A549 (cell line): ENCODE results near the gene RFX1.

ENCODE experiments used
- CEBPB ChIP-seq, 2 experiments: fragments of >200 bp in 1 of 2; sonication (Bioruptor Twin) in 1 of 2; formaldehyde crosslinking in 1 of 2; IDR thresholded peaks; 2 replicates each; pipeline ENCODE4 v1.6.1; 2012 to 2016
- CHD2 ChIP-seq: fragments of 150-350 bp; IDR thresholded peaks from 2 replicates; pipeline ENCODE4 v1.6.1; 2014; ENCODE audit warnings: low read length; ENCODE audit not compliant: partially characterized antibody
- E2F6 ChIP-seq: IDR thresholded peaks from 2 replicates; pipeline ENCODE4 v1.6.1; 2012; ENCODE audit warnings: low read depth, borderline replicate concordance
- NR3C1 ChIP-seq: fragments of >200 bp; sonication (Bioruptor Twin); formaldehyde crosslinking; IDR thresholded peaks from 3 replicates; pipeline ENCODE4 v1.6.1; 2017
- PBX3 ChIP-seq: IDR thresholded peaks from 2 replicates; pipeline ENCODE4 v1.6.1; 2012
- POLR2AphosphoS2 ChIP-seq: conservative IDR thresholded peaks from 2 replicates; pipeline ENCODE4 v1.6.1; 2012; ENCODE audit warnings: low read length, improper control_type of control experiment, inconsistent platforms
- RCOR1 ChIP-seq: fragments of 150-350 bp; IDR thresholded peaks from 2 replicates; pipeline ENCODE4 v1.6.1; 2014; ENCODE audit warnings: antibody characterized with exemption, low read length, low read depth
- SMC3 ChIP-seq: fragments of >200 bp; sonication (Bioruptor Twin); formaldehyde crosslinking; IDR thresholded peaks from 3 replicates; pipeline ENCODE4 v1.6.1; 2018; ENCODE audit warnings: inconsistent platforms
- USF2 ChIP-seq: fragments of 450-650 bp; IDR thresholded peaks from 2 replicates; pipeline ENCODE4 v1.6.1; 2014; ENCODE audit warnings: antibody characterized with exemption
- TF ChIP-seq, protein P1 (sequence below): fragments of >200 bp; sonication (Bioruptor Twin); formaldehyde crosslinking; IDR thresholded peaks from 3 replicates; pipeline ENCODE4 v1.5.1; 2016
- TF ChIP-seq, protein P2 (sequence below): IDR thresholded peaks from 2 replicates; pipeline ENCODE4 v1.6.1; 2012

GRCh38 chr19:13974073-13974472, 32.0 kb downstream of the RFX1 start:
- TF ChIP-seq CEBPB (IDR thresholded peaks at IDR 0.05) (no peak), RCOR1 (no peak), CHD2 (no peak), E2F6 (no peak), SMC3 (no peak), POLR2AphosphoS2 (no peak), PBX3 (no peak), NR3C1 (no peak), USF2 (no peak)
- TF ChIP-seq, protein P1, sequence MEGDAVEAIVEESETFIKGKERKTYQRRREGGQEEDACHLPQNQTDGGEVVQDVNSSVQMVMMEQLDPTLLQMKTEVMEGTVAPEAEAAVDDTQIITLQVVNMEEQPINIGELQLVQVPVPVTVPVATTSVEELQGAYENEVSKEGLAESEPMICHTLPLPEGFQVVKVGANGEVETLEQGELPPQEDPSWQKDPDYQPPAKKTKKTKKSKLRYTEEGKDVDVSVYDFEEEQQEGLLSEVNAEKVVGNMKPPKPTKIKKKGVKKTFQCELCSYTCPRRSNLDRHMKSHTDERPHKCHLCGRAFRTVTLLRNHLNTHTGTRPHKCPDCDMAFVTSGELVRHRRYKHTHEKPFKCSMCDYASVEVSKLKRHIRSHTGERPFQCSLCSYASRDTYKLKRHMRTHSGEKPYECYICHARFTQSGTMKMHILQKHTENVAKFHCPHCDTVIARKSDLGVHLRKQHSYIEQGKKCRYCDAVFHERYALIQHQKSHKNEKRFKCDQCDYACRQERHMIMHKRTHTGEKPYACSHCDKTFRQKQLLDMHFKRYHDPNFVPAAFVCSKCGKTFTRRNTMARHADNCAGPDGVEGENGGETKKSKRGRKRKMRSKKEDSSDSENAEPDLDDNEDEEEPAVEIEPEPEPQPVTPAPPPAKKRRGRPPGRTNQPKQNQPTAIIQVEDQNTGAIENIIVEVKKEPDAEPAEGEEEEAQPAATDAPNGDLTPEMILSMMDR = no peak
- TF ChIP-seq, protein P2, sequence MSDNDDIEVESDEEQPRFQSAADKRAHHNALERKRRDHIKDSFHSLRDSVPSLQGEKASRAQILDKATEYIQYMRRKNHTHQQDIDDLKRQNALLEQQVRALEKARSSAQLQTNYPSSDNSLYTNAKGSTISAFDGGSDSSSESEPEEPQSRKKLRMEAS = no peak
